22Rv1 (cell line): ENCODE results near the gene STARD10.

Experiments
- H3K27ac ChIP-seq: fragments of 450-650 bp; 2 replicates; pipeline ENCODE4 v1.5.1; 2017
- CTCF ChIP-seq: fragments of 450-650 bp; IDR thresholded peaks from 2 replicates; pipeline ENCODE4 v1.5.1; 2017; ENCODE audit warnings: mild to moderate bottlenecking
- ZFX ChIP-seq: fragments of 450-650 bp; IDR thresholded peaks from 2 replicates; pipeline ENCODE4 v1.6.1; 2017; ENCODE audit warnings: antibody characterized with exemption, borderline replicate concordance

STARD10 gene

GRCh38 chr11:72735495-72736027, 58.3 kb downstream of the STARD10 start:
- TF ChIP-seq ZFX (no peak), CTCF (no peak)
- no peak overlapping the region for H3K27ac ChIP-seq

GRCh38 chr11:72732329-72732728, 61.5 kb downstream of the STARD10 start:
- TF ChIP-seq CTCF, result no peak
- no peak for TF ChIP-seq ZFX
- no peak overlapping the region for H3K27ac ChIP-seq

DNA sequence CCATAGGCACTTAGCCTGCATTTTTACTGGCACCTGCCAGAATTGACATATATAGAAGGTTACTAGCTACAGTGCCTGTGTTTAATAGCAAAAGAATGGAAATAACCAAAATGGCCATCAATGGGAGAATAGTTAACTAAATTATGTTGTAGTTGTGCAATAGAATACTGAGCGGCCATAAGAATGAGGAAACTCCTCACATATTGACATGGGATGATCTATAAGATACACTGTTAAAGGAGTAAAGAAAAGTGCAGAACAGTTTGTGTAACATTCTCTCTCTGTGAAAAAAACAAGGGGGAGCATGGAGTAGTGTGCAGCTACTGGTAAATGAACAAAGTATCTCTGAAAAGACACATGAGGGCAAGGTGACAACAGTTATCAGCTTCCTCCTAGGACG, 63.1 kb downstream of the STARD10 start:
- no peak overlapping the region for H3K27ac ChIP-seq
- TF ChIP-seq ZFX, result no peak
- no peak for TF ChIP-seq CTCF

DNA sequence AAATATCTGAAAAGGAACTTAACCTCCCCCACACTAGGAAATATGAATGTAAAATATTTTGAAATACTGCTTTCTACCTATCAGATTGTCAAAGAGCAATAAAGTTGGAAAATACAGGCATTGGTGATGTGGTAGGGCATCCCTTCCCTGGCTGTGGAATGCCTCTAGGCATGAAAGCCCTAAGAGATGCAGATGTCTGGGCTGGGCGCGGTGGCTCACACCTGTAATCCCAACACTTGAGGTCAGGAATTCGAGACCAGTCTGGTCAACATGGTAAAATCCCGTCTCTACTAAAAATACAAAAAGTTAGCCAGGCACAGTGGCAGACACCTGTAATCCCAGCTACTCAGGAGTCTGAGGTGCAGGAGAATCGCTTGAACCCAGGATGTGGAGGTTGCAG, 63.6 kb downstream of the STARD10 start:
- no peak for TF ChIP-seq ZFX
- no peak for TF ChIP-seq CTCF
- H3K27ac ChIP-seq, result no peak overlapping the region

GRCh38 chr11:72727521-72727920, 66.3 kb downstream of the STARD10 start:
- TF ChIP-seq CTCF (no peak), ZFX (no peak)
- H3K27ac ChIP-seq, result no peak overlapping the region

GRCh38 chr11:72726266-72727220, 67.3 kb downstream of the STARD10 start:
- H3K27ac ChIP-seq, result no peak overlapping the region
- TF ChIP-seq ZFX (no peak), CTCF (no peak)

- no peak overlapping the region for H3K27ac ChIP-seq
- no peak for TF ChIP-seq ZFX
- no peak for TF ChIP-seq CTCF
Measured at GRCh38 chr11:72725724-72726028, 68.2 kb downstream of the STARD10 start.
